ENCODE measurements around the gene ETS2.
"Not testable (repeated sequence)": the region's sequence is repeated elsewhere in the genome, so short reads cannot be mapped to it uniquely, and the experiment has no call there.

Gene ETS2

DNA sequence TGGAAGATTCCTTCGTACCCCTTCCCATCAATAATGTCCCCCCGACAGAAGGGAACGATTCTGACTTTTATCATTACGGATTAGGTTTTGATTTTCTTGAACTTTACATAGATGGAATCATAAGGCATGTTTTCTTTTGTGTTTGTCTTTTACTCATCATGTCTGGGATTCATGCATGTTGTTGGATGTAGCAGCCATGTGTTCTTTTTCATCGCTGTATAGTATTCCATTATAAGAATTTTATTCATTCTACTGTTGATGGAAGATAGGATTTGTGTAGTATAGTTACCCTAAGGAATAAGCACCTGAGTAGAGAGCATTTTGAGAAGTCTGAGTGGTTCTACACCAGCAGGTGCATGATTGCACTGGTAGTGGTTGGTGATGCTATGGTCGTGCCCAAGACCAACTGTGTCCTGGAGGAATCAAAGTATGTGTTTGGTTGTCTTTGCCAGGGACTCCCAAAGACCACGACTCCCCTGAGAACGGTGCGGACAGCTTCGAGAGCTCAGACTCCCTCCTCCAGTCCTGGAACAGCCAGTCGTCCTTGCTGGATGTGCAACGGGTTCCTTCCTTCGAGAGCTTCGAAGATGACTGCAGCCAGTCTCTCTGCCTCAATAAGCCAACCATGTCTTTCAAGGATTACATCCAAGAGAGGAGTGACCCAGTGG lies 13.5 kb downstream of the ETS2 start:
- DNase-seq, result no peak

DNA sequence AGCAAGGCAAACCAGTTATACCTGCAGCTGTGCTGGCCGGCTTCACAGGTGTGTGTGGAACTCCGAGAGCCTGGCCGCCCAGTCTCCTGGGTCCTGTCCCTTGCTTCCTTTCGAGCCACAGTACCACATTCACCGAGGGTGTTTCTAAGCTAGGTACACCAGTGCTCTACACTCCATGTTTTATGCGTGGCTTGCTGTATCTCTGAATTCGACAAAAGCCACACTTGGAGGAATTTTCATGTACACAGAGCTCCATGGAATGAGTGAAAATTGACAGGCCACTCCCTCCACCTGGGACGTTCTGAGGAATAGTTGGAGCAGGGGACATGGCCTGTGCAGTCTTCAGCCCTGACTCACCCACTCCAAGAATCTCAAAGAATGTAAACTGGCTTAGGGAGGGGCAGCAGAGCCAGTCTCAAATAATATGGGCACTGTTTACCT lies 14.0 kb downstream of the ETS2 start:
- no peak for DNase-seq

DNA sequence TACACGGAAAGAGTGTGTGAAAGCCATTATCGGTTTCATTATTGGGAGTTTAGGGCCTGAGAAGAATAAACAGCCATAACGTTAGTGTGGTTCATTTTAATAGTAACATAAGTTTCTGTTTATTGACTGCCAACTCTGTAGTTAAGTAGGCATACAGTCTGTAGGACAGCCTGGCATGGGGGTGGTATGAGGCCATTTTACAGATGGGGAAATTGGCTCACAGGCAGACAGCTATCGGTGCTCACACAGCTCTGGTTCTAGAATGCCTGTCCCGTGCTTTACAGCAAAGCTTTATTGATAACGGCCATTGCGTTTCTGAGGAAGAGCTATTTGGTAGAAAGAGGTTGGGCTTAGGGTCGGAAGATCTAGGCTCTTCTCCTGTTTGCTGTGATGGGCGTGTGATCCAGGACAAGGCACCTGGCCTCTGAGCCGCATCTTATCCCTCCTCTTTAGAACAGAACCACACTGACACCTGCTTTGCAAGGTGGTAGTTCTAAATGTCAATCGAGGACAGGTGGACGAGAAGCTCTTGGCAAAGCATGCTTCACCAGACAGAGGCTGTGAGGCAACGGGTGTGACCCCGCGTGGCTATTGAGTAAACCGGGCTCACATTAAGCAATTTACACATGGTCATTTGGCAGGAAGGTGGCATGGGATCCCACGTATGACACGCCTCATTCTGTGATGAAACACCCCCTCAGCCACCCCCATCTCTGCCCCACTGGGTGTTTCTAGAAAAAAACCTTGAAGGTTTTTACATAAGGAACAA lies 14.9 kb downstream of the ETS2 start:
- no peak for DNase-seq

DNA sequence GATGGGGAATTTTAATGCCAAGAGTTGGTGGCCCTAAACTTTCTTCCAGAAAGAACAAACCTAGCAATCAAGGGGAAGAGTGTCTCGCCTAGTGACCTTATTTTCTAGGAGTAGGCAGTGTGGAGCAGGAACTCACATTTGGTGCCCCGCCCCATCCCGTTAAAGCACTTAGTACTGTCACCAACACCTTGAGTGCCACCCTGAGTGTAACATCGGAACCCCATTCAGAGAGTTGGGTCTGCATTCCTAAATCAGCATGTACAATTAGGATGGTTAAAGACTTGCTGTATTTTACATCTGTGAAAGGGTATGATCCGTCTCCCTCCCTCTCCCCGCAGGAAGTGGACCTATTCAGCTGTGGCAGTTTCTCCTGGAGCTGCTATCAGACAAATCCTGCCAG lies 15.5 kb downstream of the ETS2 start:
- no peak for DNase-seq

DNA sequence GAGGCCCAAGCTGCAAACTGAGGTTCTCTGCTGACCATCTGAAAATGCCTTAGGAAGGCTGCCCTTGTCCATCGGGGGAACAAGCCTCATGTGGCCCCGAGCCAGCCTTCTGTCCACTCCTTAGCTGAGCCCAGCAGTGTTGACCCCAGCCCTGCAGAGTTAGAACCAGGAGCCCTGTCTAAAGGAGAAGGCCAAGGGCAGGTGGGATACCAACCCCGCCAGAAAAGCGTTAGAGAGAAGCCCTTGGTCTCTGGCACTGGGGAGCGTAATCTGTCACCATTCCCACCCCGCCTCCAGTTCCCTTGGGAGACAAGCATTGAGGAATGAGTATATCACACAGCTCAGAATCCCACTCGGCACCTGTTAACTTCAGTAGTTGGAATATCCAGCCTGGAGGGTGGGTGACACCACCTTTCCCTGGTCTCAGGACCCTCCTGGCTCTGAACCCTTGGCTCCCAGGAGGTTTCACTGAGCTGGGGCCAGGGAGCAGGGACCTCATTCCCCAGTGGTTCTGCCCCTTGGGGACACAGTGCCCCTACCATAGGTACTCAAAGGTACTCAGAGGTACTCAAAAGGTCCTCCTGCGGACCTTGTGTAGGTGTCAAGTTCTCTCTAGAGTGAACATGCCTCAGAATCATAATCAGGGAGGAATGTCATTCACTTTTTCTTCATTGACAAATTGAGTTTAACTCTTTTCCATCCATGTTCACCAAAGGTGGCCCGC lies 16.4 kb downstream of the ETS2 start:
- no peak for DNase-seq

DNA sequence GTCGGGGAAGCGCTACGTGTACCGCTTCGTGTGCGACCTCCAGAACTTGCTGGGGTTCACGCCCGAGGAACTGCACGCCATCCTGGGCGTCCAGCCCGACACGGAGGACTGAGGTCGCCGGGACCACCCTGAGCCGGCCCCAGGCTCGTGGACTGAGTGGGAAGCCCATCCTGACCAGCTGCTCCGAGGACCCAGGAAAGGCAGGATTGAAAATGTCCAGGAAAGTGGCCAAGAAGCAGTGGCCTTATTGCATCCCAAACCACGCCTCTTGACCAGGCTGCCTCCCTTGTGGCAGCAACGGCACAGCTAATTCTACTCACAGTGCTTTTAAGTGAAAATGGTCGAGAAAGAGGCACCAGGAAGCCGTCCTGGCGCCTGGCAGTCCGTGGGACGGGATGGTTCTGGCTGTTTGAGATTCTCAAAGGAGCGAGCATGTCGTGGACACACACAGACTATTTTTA lies 17.1 kb downstream of the ETS2 start:
- no peak for DNase-seq

DNA sequence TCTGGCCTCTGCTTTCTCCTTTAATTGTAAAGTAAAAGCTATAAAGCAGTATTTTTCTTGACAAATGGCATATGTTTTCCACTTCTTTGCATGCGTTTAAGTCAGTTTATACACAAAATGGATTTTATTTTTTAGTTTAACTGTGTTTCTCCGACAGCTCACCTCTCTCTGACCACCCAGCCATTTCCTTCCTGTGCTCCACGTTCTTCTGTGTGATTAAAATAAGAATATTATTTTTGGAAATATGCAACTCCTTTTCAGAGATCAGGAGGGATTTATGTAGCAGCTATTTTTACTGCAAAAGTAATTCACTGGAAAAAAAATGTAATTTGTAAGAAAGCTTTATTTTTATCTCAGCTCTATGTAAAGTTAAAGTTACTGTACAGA lies 18.0 kb downstream of the ETS2 start:
- DNase-seq, result no peak

DNA sequence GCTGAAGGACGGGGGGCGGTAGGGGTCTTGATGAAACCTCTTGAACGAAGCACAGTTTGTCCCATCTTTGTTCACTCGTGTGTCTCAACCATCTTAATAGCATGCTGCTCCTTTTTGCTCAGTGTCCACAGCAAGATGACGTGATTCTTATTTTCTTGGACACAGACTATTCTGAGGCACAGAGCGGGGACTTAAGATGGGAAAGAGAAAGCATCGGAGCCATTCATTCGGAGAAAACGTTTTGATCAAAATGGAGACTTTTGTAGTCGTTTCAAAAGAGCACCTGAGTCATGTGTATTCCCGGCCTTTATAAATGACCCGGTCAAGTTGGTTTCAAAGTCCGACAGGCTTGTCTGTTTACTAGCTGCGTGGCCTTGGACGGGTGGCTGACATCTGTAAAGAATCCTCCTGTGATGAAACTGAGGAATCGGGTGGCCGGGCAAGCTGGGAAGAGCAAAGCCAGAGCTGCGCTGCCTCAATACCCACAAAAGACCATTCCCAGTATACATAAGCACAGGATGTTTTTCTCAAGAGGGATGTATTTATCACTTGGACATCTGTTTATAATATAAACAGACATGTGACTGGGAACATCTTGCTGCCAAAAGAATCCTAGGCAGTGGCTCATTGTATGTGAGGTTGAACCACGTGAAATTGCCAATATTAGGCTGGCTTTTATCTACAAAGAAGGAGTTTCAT lies 18.5 kb downstream of the ETS2 start:
- no peak for DNase-seq

DNA sequence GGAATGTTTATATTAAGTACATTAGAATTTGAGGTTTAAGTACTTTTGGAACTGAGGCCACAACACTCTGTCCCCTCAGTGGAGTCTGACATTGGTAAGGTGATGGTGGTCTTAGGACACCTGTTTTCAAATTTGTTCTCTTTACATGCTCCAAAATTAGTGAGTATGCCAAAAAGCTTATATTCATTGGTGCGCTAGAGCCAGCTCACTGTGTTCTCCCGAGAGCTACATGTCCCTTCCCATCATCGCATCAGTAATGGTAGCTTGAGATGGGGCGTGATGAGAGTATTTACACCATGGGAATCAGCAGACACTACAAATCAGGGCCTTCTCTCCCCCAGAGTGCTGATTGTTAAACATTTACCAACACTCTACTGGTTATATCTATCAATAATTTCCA lies 19.5 kb downstream of the ETS2 start:
- DNase-seq, result no peak

DNA sequence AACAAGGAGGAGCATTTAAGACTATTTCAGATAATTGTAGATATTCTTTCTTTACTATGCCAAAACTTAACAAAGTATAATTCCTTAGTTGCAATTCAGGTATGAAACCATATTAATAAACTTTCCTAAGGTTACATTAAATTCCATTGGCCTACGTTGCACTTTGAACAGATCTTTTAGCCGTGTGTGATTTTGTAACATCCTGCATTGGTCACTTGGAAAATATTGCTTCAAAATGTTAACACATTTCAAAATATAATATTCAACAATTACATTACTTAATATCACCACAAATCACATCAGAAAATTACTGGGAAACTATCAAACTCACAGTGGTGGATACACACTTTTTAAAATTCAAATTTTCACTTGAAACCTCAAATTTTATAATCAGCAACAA lies 20.2 kb downstream of the ETS2 start:
- no peak for DNase-seq

DNA sequence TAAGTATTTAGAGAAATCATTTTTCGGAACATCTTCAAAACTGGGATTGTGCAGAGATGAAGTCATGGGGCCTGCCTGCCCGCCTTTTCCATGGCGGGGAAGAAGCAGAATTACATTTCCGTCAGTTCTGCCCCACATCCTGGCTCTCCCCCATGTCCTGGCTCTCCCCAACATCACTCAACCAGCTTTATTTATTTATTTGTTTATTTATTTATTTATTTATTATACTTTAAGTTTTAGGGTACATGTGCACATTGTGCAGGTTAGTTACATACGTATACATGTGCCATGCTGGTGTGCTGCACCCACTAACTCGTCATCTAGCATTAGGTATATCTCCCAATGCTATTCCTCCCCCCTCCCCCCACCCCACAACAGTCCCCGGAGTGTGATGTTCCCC lies 22.4 kb downstream of the ETS2 start:
- DNase-seq, result not testable (repeated sequence)

DNA sequence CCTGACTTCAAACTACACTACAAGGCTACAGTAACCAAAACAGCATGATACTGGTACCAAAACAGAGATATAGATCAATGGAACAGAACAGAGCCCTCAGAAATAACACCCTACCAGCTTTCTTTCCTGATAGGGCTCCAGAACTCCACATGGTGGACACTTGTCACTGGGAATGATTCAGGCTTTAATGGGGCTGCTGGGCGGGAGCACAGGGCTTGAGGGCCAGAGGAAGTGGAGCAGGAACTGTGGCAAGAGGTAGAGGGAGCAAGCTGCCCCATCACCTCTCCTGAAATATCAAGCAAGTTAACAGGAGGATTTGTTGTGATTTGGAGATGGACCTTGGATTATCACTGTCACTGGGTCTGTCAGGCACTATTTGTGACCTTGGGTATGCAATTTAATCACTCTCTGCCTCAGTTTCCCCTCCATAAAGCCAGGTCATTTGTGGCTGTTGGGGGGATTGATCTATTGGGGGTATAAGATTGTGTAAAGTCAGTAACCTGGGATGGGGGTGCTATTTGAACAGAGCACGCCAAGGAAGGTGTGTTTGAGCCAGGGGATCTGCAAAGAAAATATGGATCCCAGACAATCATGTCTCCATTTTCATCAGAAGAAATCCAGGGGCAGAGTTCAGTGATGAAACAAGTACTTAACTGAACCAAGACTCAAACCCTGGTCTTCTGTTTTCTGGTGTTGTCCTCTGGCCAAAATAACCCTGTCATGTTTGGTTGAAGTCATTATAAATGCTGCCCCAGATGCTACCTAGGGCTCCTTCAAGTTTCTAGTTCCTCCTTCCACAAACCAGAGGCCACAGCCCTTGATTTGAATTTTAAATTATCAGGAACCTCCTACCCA lies 25.2 kb downstream of the ETS2 start:
- no peak for DNase-seq

DNA sequence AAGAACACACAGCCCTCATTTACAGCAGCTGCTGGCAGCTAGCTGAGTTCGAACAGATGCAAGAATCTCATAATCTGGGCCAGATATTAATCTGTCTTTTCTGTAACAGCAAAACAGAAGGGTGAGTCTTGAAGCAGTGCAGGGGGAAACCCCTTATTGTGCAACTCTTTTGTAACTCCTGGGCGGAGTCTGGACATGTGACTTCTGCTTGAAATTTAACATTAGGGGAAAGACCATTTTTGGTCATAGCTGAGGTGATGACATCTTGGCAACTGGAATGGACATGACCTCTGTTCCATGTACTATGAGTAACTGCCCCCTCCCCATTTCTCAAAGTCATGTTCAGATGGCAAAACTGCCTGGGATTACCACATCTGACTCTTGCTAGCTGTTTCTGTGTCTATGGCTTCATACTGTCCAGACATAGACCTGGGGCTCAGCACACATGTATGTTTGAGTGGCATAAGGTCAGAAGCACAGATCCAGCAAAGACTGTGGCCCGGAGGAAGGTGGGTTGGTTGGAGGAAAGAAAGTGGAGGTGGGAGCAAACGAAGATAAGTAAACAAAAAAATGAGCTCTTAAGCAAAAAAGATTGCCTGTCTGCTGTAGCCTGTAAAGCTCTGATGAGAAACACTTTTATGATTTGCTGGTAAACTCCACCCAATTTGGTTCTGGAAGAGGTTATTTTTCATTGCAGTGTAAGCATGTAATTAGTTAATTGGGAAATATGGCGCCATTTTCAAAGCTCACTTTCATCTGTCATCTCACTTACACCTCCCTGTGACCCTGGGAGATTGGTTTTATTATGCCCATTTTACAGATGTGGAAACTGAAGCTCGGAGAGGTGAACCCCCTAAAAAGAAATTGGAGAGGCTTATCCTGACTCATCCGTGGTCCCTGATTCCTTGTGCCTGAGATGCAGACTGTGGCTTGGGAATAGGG lies 26.1 kb downstream of the ETS2 start:
- no peak for DNase-seq

DNA sequence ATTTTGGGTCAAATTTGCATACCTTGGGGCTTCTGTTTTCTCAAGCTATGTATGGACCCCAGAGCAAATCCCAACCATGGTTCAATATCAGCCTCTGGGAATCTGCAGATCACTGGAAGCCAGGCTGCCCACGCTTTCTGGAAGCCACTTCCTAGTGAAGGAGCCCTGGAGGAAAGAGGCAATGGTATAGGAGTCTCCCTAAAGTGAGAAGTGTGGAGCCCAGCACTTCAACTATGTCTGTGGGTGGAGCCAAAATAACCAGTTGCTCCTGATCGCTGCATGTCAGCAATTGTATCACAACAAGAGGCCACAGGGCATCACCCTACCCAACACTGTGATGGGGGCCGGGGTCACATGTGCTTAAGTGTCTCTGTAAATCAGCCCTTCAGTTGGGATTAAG lies 26.9 kb downstream of the ETS2 start:
- DNase-seq, result no peak

DNA sequence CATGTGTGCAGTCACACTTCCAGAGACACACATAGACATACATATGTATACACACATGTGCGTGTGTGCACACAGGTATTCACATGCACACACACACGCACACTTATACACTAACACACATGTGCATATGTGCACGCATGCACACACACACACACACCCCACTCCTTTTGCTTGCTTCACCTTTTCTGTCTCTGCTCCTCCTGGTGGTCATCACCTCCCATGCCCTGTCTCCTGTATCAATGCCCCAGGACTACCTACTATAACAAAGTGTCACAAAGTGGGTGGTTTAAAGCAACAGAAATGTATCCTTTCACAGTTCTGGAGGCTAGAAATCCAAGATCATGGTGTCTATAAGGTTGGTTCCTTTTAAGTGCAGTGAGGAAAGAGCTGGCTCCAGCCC lies 27.4 kb downstream of the ETS2 start:
- no peak for DNase-seq

DNA sequence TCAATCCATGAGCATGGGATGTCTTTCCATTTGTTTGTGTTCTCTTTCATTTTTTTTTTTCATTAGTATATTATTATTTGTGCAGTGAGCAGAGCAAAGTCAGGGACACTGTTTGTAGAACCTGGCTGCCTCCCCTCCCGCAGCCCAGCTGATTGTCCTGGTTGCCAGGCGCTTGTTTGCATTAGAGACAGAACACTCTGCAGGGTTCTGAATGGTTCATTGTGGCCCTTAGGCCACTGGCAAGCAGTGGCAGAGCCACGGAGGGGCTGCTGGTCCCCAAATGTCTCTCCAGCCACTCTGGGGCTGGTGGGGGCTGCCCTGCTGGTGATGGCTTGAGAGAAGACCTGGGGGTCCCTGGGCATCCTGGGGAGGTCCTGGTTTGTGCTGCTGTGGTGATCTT lies 29.0 kb downstream of the ETS2 start:
- DNase-seq, result no peak

DNA sequence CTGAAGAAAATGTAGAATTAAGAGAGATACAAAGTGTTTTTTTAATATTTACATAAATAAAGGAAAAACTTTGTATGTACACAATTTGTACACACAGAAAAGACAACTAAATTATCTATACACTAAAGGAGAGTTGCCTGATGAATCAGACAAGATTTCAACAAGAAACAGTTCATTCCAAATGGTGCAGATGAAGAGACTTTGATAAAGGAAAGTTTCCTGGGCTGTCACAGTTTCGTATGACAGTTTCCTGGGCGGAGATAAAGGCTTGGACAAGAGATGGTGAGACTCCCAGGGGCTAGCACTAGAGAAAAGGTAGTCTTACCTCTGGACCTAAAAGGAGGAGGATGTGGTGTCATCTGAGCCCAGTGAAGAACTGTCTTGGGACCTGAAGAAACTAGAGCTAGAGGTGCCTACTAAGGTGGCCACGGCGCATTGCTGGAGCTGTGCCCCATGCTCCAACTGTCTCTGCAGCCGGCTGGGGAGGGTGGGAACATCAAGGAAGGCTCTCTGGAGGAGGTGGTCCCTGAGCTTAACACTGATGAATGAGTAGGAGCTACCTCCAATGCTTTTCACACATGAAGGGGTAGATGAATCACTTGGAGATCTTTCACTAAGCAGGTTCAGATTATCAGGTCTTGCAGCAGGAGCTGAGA lies 32.2 kb downstream of the ETS2 start:
- DNase-seq, result no peak

DNA sequence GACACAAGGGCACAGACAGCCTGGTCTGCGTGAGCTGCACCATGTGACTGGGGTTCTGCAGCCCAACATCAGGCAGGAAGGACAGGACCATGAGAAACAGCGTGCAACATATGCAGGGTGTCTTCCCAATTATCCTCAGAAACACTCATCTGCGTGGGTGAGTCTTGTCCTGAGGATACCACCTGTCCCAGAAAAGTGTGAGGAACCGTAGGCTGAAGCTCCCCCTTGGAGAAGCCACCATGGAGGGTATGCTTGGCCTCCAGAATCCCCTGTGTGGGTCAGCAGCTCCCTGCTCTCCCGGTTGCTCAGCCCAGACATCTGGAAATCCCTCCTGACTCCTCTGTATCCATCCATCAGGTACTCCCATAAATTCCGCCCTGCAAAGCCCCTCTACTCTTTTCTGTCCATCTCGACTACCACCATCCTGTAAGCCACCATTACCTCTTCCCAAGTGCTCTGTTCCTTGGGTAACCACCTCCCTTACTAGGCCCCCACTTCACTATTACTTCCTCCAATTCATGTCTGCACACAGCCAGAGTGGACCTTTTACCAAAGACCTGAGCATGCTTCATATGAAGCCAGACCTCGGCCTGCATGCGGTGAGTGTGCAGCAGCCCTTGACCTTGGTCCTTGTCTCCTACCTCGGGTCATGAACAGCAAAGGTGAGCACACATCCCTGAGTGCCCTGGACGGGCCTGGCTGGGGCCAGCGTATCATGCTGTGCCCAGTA lies 33.0 kb downstream of the ETS2 start:
- DNase-seq, result no peak

DNA sequence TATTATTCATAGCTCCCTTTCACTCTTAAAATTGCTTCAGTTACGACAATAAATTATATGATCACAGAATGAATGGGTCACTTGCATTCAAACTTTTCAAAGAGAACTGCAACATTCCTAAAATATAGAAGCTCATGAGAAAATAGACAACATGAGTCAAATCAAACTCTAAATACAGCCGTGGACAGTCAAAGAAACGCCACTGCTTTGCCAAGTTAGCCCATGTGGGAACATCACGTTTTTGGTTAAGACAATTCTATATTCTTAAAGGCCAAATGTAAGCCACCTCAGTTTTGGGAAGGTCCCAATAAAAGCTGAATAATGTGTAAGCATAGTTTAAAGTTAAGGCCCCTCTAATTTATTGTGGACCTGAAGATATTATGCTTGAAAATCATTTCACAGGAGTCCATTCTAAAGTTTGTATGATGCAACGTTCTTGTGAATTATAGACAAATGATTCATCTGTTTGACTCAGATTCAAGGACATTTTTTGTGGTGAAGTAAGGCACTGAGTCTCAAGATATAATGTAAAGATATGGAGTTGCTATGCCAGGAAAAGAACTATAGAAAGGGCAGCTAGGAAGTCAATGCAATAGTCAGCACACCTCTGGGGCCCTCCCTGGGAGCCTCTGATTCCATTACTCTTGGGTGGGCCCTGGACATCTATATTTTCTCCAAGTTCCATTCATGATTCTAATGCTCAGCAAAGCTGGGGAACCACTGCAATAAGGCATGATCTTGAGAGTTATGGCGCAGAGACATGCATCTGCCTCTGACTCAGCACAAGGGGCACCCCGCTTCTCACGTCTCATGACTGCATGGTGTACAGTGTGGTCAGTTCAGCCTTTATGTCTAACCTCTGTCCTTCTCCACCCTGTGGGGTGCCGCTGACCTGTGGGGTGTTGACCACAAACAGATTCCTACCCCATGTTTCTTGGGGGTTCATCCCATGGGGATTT lies 33.9 kb downstream of the ETS2 start:
- DNase-seq, result no peak

Data from activated CD4-positive, alpha-beta T cell treated with anti-CD3 and anti-CD28 coated beads for 1 hour (primary cell).